Loucy (cell line): ENCODE results near the gene TIPRL.

Experiments
- EZH2phosphoT487 ChIP-seq: fragments of 200-600 bp; IDR thresholded peaks from 2 replicates; pipeline ENCODE4 v1.6.1; 2018; ENCODE audit warnings: antibody characterized with exemption, mild to moderate bottlenecking, moderate library complexity, borderline replicate concordance
- TF ChIP-seq, protein P1 (sequence below): fragments of 200-600 bp; sonication (generic); conservative IDR thresholded peaks from 2 replicates; pipeline ENCODE4 v1.5.1; 2014; ENCODE audit warnings: mild to moderate bottlenecking, antibody characterized with exemption, low read length

DNA sequence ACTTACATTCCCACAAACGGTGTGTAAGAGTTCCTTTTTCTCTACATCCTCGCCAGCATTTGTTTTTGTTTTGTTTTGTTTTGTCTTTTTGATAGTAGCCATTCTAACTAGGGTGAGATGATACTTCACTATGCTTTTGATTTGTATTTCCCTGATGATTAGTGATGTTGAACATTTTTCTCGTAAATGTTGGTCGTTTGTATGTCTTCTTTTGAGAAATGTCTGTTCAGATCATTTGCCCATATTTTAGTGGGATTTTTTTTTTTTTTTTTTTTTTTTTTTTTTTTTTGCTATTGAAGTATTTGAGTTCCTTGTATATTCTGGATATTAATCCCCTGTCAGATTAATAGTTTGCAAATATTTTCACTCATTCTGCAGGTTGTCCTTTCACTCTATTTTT lies 22.9 kb upstream of the TIPRL start:
- TF ChIP-seq, protein P1, sequence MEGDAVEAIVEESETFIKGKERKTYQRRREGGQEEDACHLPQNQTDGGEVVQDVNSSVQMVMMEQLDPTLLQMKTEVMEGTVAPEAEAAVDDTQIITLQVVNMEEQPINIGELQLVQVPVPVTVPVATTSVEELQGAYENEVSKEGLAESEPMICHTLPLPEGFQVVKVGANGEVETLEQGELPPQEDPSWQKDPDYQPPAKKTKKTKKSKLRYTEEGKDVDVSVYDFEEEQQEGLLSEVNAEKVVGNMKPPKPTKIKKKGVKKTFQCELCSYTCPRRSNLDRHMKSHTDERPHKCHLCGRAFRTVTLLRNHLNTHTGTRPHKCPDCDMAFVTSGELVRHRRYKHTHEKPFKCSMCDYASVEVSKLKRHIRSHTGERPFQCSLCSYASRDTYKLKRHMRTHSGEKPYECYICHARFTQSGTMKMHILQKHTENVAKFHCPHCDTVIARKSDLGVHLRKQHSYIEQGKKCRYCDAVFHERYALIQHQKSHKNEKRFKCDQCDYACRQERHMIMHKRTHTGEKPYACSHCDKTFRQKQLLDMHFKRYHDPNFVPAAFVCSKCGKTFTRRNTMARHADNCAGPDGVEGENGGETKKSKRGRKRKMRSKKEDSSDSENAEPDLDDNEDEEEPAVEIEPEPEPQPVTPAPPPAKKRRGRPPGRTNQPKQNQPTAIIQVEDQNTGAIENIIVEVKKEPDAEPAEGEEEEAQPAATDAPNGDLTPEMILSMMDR, result no peak
- no peak for TF ChIP-seq EZH2phosphoT487
